Spleen (tissue), 7 donors: Measurements from ENCODE around the gene EIF2B2.

Experiments
- POLR2A ChIP-seq, 3 donors: fragments of 450-650 bp; IDR thresholded peaks; one replicate each; pipeline ENCODE4 v1.5.1; 2017; ENCODE audit warnings: antibody characterized with exemption in 3 of 3, mild to moderate bottlenecking in 1 of 3
- POLR2AphosphoS5 ChIP-seq, 3 donors: sonication (generic); formaldehyde crosslinking; IDR thresholded peaks; one replicate each; pipeline ENCODE4 v1.5.1; 2017; ENCODE audit warnings: antibody characterized with exemption in 3 of 3
- TF ChIP-seq, protein P1 (sequence below), 11 experiments: fragments of 200-600 bp in 7 of 11; fragments of 450-650 bp in 4 of 11; sonication (generic) in 4 of 11; IDR thresholded peaks in 8 of 11; conservative IDR thresholded peaks in 3 of 11; 1 replicate in 7 of 11; 2 replicates in 4 of 11; pipeline versions ENCODE4 v1.4.0 to v1.8.0; 2016 to 2021; ENCODE audit warnings: antibody characterized with exemption in 11 of 11, inconsistent platforms in 4 of 11, mild to moderate bottlenecking in 1 of 11
- donor health status: DM: no; HTN: no; CAD: no; lungs with moderate emphysema.
- donor health status: DM: no; HTN: no; CAD: no.
- donor health status: DM: no; HTN: no; CAD: no.

DNA sequence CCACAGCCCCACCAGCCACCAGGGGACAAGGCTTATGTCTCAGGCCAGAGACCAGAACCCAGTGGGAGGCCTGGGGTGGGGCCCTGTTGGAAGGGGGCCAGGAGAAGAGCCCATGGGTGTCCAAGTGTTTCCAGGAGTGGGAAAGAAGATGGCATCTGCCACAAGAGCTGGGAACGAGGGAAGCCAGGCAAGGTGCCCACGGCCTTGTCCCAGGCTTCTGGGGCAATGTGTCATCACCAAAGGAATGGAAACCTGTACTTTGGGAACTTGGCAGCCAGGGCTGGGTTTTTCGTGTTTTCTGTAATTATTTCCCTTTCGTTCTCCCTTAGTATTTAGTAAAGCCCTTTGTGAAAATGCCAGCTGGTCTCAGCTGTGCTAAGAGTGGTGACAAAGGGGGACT, 42.0 kb upstream of the EIF2B2 start:
- TF ChIP-seq, protein P1, sequence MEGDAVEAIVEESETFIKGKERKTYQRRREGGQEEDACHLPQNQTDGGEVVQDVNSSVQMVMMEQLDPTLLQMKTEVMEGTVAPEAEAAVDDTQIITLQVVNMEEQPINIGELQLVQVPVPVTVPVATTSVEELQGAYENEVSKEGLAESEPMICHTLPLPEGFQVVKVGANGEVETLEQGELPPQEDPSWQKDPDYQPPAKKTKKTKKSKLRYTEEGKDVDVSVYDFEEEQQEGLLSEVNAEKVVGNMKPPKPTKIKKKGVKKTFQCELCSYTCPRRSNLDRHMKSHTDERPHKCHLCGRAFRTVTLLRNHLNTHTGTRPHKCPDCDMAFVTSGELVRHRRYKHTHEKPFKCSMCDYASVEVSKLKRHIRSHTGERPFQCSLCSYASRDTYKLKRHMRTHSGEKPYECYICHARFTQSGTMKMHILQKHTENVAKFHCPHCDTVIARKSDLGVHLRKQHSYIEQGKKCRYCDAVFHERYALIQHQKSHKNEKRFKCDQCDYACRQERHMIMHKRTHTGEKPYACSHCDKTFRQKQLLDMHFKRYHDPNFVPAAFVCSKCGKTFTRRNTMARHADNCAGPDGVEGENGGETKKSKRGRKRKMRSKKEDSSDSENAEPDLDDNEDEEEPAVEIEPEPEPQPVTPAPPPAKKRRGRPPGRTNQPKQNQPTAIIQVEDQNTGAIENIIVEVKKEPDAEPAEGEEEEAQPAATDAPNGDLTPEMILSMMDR (IDR thresholded peaks at IDR 0.05 in 8 of 11, conservative IDR thresholded peaks at IDR 0.05 in 3 of 11), result no peak
- no peak for TF ChIP-seq POLR2A (IDR thresholded peaks at IDR 0.05)
- TF ChIP-seq POLR2AphosphoS5 (IDR thresholded peaks at IDR 0.05), result no peak
